NCI-H2196 treated with DMSO at 0.1 percent for 48 hours (cell line): ENCODE data around the gene SKA1.
"Not testable (repeated sequence)": the region's sequence is repeated elsewhere in the genome, so short reads cannot be mapped to it uniquely, and the experiment has no call there.

Source experiments
- DNase-seq: peaks from one replicate; lab custom pipeline; 2025; ENCODE audit not compliant: unreplicated experiment; lab: John Stamatoyannopoulos, UW

The SKA1 gene

GRCh38 chr18:50428531-50429206 lies 53.8 kb downstream of the SKA1 start:
- no peak for DNase-seq

- DNase-seq, result peak; percentile 6
These were observed 54.5 kb downstream of the SKA1 start for GRCh38 chr18:50429207-50429948.

- no peak for DNase-seq
These were observed 58.1 kb downstream of the SKA1 start for GRCh38 chr18:50432915-50433314.

GRCh38 chr18:50436742-50437141 lies 61.9 kb downstream of the SKA1 start:
- DNase-seq, result not testable (repeated sequence)

- no peak for DNase-seq
These were observed 64.7 kb downstream of the SKA1 start for GRCh38 chr18:50439460-50440015.

GRCh38 chr18:50441016-50441415 lies 66.2 kb downstream of the SKA1 start:
- DNase-seq, result no peak

GRCh38 chr18:50441501-50441900 lies 66.7 kb downstream of the SKA1 start:
- DNase-seq, result no peak
